ENCODE data around the gene GSTM1. TPM values are rescaled to one million over a fixed set of nuclear protein-coding genes. Genes with fewer than 3 reads are reported as not detected.
A peak's percentile ranks its signal among the peaks of the same experiment; 100 is the strongest.
"Not testable (repeated sequence)": the region's sequence is repeated elsewhere in the genome, so short reads cannot be mapped to it uniquely, and the experiment has no call there.

Gene GSTM1
- total and polyA plus RNA-seq, 4 donors = 1.5 to 28.5 (median 1.8) TPM; not detected in 1

- Histone ChIP-seq H3K9me3 (ENCODE audit: control insufficient read depth, insufficient read depth, low read length) (no peaks in the 10 kb centered on the region), H3K4me3 (ENCODE audit: low read depth, low read length) (no peak overlapping the region), H3K36me3 (ENCODE audit: control insufficient read depth, insufficient read depth, low read length) (peaks cover 16% of the 10 kb centered on the region), H3K27ac (ENCODE audit: low read depth, low read length) (no peak overlapping the region), H3K27me3 (ENCODE audit: control insufficient read depth, insufficient read depth, low read length) (no peaks in the 10 kb centered on the region), H3K4me1 (ENCODE audit: control insufficient read depth, insufficient read depth, low read length) (peaks cover 20% of the 10 kb centered on the region)
- WGBS (ENCODE audit: insufficient coverage) = 79% methylated on average over 2 of the region's 3 CpGs
- DNase-seq (ENCODE audit: low read depth in 4 of 6, low spot score in 6 of 6) = no peak
Measured at GRCh38 chr1:109658533-109659042, 29.0 kb upstream of the GSTM1 start.

GRCh38 chr1:109659145-109659544 lies 28.5 kb upstream of the GSTM1 start:
- Histone ChIP-seq H3K27me3 (ENCODE audit: control insufficient read depth, insufficient read depth, low read length) (no peaks in the 10 kb centered on the region), H3K27ac (ENCODE audit: low read depth, low read length) (no peak overlapping the region), H3K4me3 (ENCODE audit: low read depth, low read length) (no peak overlapping the region), H3K36me3 (ENCODE audit: control insufficient read depth, insufficient read depth, low read length) (peaks cover 16% of the 10 kb centered on the region), H3K4me1 (ENCODE audit: control insufficient read depth, insufficient read depth, low read length) (peaks cover 20% of the 10 kb centered on the region), H3K9me3 (ENCODE audit: control insufficient read depth, insufficient read depth, low read length) (no peaks in the 10 kb centered on the region)
- WGBS (ENCODE audit: insufficient coverage) = 100% methylated on average over 1 of the region's 2 CpGs
- DNase-seq (ENCODE audit: low read depth in 4 of 6, low spot score in 6 of 6) = no peak

- Histone ChIP-seq H3K4me1 (ENCODE audit: control insufficient read depth, insufficient read depth, low read length) (peaks cover 17% of the 10 kb centered on the region), H3K27me3 (ENCODE audit: control insufficient read depth, insufficient read depth, low read length) (no peaks in the 10 kb centered on the region), H3K4me3 (ENCODE audit: low read depth, low read length) (no peak overlapping the region), H3K27ac (ENCODE audit: low read depth, low read length) (no peak overlapping the region), H3K36me3 (ENCODE audit: control insufficient read depth, insufficient read depth, low read length) (peaks cover 16% of the 10 kb centered on the region), H3K9me3 (ENCODE audit: control insufficient read depth, insufficient read depth, low read length) (no peaks in the 10 kb centered on the region)
- DNase-seq (ENCODE audit: low read depth in 4 of 6, low spot score in 6 of 6) = no peak
- WGBS (ENCODE audit: insufficient coverage) = 86% methylated on average over 4 of the region's 5 CpGs
Measured at GRCh38 chr1:109659997-109660690, 27.5 kb upstream of the GSTM1 start.

GRCh38 chr1:109660691-109661026 lies 27.0 kb upstream of the GSTM1 start:
- peaks cover 12% of the 10 kb centered on the region for H3K4me1 ChIP-seq (ENCODE audit: control insufficient read depth, insufficient read depth, low read length)
- DNase-seq (ENCODE audit: low read depth in 4 of 6, low spot score in 6 of 6); H3K27ac ChIP-seq (ENCODE audit: low read depth, low read length); H3K9me3 ChIP-seq (ENCODE audit: control insufficient read depth, insufficient read depth, low read length); H3K27me3 ChIP-seq (ENCODE audit: control insufficient read depth, insufficient read depth, low read length); H3K4me3 ChIP-seq (ENCODE audit: low read depth, low read length): not testable (repeated sequence)
- H3K36me3 ChIP-seq (ENCODE audit: control insufficient read depth, insufficient read depth, low read length) = peaks cover 16% of the 10 kb centered on the region
- WGBS (ENCODE audit: insufficient coverage) = 76% methylated on average over 2 of the region's 4 CpGs

- Histone ChIP-seq H3K36me3 (ENCODE audit: control insufficient read depth, insufficient read depth, low read length) (peaks cover 12% of the 10 kb centered on the region), H3K4me1 (ENCODE audit: control insufficient read depth, insufficient read depth, low read length) (peaks cover 6% of the 10 kb centered on the region), H3K4me3 (ENCODE audit: low read depth, low read length) (no peak overlapping the region), H3K27ac (ENCODE audit: low read depth, low read length) (no peak overlapping the region), H3K27me3 (ENCODE audit: control insufficient read depth, insufficient read depth, low read length) (no peaks in the 10 kb centered on the region), H3K9me3 (ENCODE audit: control insufficient read depth, insufficient read depth, low read length) (no peaks in the 10 kb centered on the region)
- 72% methylated on average over 2 of the region's 2 CpGs for WGBS (ENCODE audit: insufficient coverage)
- no peak for DNase-seq (ENCODE audit: low read depth in 4 of 6, low spot score in 6 of 6)
Measured at GRCh38 chr1:109661391-109661790, 26.2 kb upstream of the GSTM1 start.

- DNase-seq (ENCODE audit: low read depth in 4 of 6, low spot score in 6 of 6) = no peak
- no peak overlapping the region for H3K27ac ChIP-seq (ENCODE audit: low read depth, low read length)
- no CpG with 5 or more reads among the region's 1 CpG for WGBS (ENCODE audit: insufficient coverage)
- no peak overlapping the region for H3K4me3 ChIP-seq (ENCODE audit: low read depth, low read length)
- no peaks in the 10 kb centered on the region for H3K9me3 ChIP-seq (ENCODE audit: control insufficient read depth, insufficient read depth, low read length)
- no peaks in the 10 kb centered on the region for H3K27me3 ChIP-seq (ENCODE audit: control insufficient read depth, insufficient read depth, low read length)
- H3K4me1 ChIP-seq (ENCODE audit: control insufficient read depth, insufficient read depth, low read length) = peaks cover 18% of the 10 kb centered on the region
- H3K36me3 ChIP-seq (ENCODE audit: control insufficient read depth, insufficient read depth, low read length) = peaks cover 11% of the 10 kb centered on the region
Measured at GRCh38 chr1:109664671-109665070, 22.9 kb upstream of the GSTM1 start.

GRCh38 chr1:109667452-109668122 lies 20.0 kb upstream of the GSTM1 start, which contains the start of gene GSTM2:
Gene GSTM2 (plus strand): TSS chr1:109668057. CDS start chr1:109668116, 59 bp downstream.
- Histone ChIP-seq H3K27me3 (ENCODE audit: control insufficient read depth, insufficient read depth, low read length) (no peaks in the 10 kb centered on the region), H3K27ac (ENCODE audit: low read depth, low read length) (peak within 1 kb of the TSS; percentile 25), H3K36me3 (ENCODE audit: control insufficient read depth, insufficient read depth, low read length) (peaks cover 11% of the 10 kb centered on the region), H3K9me3 (ENCODE audit: control insufficient read depth, insufficient read depth, low read length) (no peaks in the 10 kb centered on the region), H3K4me3 (ENCODE audit: low read depth, low read length) (peak within 1 kb of the TSS; percentile 60), H3K4me1 (ENCODE audit: control insufficient read depth, insufficient read depth, low read length) (peaks cover 18% of the 10 kb centered on the region)
- peak; percentile 62 to 96 (median 80) for DNase-seq (ENCODE audit: low read depth in 4 of 6, low spot score in 6 of 6)
- WGBS (ENCODE audit: insufficient coverage) = 0% methylated on average over 12 of the region's 22 CpGs

- Histone ChIP-seq H3K4me1 (ENCODE audit: control insufficient read depth, insufficient read depth, low read length) (peaks cover 18% of the 10 kb centered on the region), H3K27me3 (ENCODE audit: control insufficient read depth, insufficient read depth, low read length) (no peaks in the 10 kb centered on the region), H3K4me3 (ENCODE audit: low read depth, low read length) (peak overlapping the region; percentile 60), H3K27ac (ENCODE audit: low read depth, low read length) (no peak overlapping the region), H3K36me3 (ENCODE audit: control insufficient read depth, insufficient read depth, low read length) (peaks cover 11% of the 10 kb centered on the region), H3K9me3 (ENCODE audit: control insufficient read depth, insufficient read depth, low read length) (no peaks in the 10 kb centered on the region)
- WGBS (ENCODE audit: insufficient coverage) = 4% methylated on average over 25 of the region's 26 CpGs
- DNase-seq (ENCODE audit: low read depth in 4 of 6, low spot score in 6 of 6) = peak in 1 of 6 donors; percentile 17
Measured at GRCh38 chr1:109668123-109668775, 19.4 kb upstream of the GSTM1 start.

- DNase-seq (ENCODE audit: low read depth in 4 of 6, low spot score in 6 of 6) = no peak
- Histone ChIP-seq H3K27ac (ENCODE audit: low read depth, low read length) (no peak overlapping the region), H3K9me3 (ENCODE audit: control insufficient read depth, insufficient read depth, low read length) (no peaks in the 10 kb centered on the region), H3K36me3 (ENCODE audit: control insufficient read depth, insufficient read depth, low read length) (peaks cover 11% of the 10 kb centered on the region), H3K4me3 (ENCODE audit: low read depth, low read length) (no peak overlapping the region), H3K27me3 (ENCODE audit: control insufficient read depth, insufficient read depth, low read length) (no peaks in the 10 kb centered on the region), H3K4me1 (ENCODE audit: control insufficient read depth, insufficient read depth, low read length) (peaks cover 18% of the 10 kb centered on the region)
- WGBS (ENCODE audit: insufficient coverage) = 83% methylated on average over 19 of the region's 22 CpGs
Measured at GRCh38 chr1:109669246-109669948, 18.2 kb upstream of the GSTM1 start.
